Measurements from ENCODE around the gene ST7. TPM values are rescaled to one million over a fixed set of nuclear protein-coding genes. Genes with fewer than 3 reads are reported as not detected.

The ST7 gene
- total RNA-seq, 1 experiment from 2014 or later, result 12.9 TPM

DNA sequence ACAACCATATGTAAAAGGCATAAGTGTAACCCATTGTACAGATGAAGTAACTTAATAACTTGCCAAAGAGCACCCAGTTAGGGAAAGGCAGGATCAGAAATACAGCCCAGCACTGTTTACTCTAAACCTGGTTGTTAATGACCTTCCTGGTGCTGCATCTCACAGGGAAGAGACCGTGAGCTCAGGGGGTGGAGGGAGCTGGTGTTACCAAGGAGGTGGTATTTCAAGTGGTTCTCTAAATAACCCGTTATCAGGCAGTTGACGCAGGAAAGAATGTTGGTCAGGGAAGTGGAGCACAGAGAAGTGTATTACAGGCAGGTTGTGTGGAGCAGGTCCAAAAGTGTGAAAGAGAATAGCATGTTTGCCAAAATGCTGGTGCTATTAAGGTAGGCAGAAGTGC, 4.4 kb upstream of the ST7 start:
- Mint-ChIP-seq H3K4me3 (no peak overlapping the region), H3K9me3 (no peaks in the 10 kb centered on the region; a peak in 1 of 5 replicates), H3K27ac (no peak overlapping the region), H3K4me1 (peaks cover 8 to 13% of the 10 kb centered on the region in 2 experiments), H3K36me3 (ENCODE audit: insufficient read depth in 1 of 3, low read depth in 3 of 3) (no peaks in the 10 kb centered on the region), H3K27me3 (ENCODE audit: low read depth) (no peaks in the 10 kb centered on the region)
- no peak overlapping the region for H2BK15ac ChIP-seq (ENCODE audit: low read depth, low read length)
- no peak overlapping the region for H3K9ac ChIP-seq (ENCODE audit: extremely low read depth, insufficient read length, low read length)
- H3K4ac ChIP-seq (ENCODE audit: low read depth, low read length), result no peak overlapping the region
- H4K91ac ChIP-seq (ENCODE audit: insufficient read length, low read depth, low read length), result no peak overlapping the region
- no peaks in the 10 kb centered on the region for H4K20me1 ChIP-seq (ENCODE audit: control insufficient read depth, insufficient read depth, insufficient read length)
- no peaks in the 10 kb centered on the region for H3K27me3 ChIP-seq (ENCODE audit: insufficient read depth, low read length)
- no peak overlapping the region for H2AK5ac ChIP-seq (ENCODE audit: insufficient read length, low read length)
- H2BK20ac ChIP-seq (ENCODE audit: low read depth, low read length, poor library complexity, severe bottlenecking), result no peak overlapping the region
- no peak overlapping the region for H3K23ac ChIP-seq (ENCODE audit: insufficient read length, low read depth, low read length)
- H3K9me3 ChIP-seq (ENCODE audit: control insufficient read depth, low read depth, low read length), result no peaks in the 10 kb centered on the region
- no peak overlapping the region for H2AFZ ChIP-seq (ENCODE audit: low read length)
- H3K18ac ChIP-seq (ENCODE audit: insufficient read length, low read depth, low read length), result no peak overlapping the region
- H3K14ac ChIP-seq (ENCODE audit: insufficient read depth, low read length), result no peak overlapping the region
- no CpG with 5 or more reads among the region's 3 CpGs for WGBS (ENCODE audit: extremely low coverage, insufficient read length, low lambda C conversion rate)
- no peak overlapping the region for H3T11ph ChIP-seq (ENCODE audit: low read length)
- H3K79me1 ChIP-seq (ENCODE audit: insufficient read depth, low read depth, low read length, poor library complexity, severe bottlenecking), result no peaks in the 10 kb centered on the region
- DNase-seq, result no peak
- no peak overlapping the region for H3K4me2 ChIP-seq (ENCODE audit: insufficient read depth, insufficient read length, low read length)
- H4K5ac ChIP-seq (ENCODE audit: insufficient read length, low read depth, low read length), result no peak overlapping the region
- H3K23me2 ChIP-seq (ENCODE audit: insufficient read length, low read depth, low read length, poor library complexity, severe bottlenecking), result peaks cover 5% of the 10 kb centered on the region
- no peak overlapping the region for H2BK12ac ChIP-seq (ENCODE audit: insufficient read length, low read depth, low read length)
- H2BK120ac ChIP-seq (ENCODE audit: low read depth, low read length, poor library complexity, severe bottlenecking), result no peak overlapping the region
- no peak overlapping the region for H3K56ac ChIP-seq (ENCODE audit: insufficient read length, low read depth, low read length)
- H4K8ac ChIP-seq (replicated peaks; ENCODE audit: insufficient read length, low read depth, low read length), result no peak overlapping the region
- no peaks in the 10 kb centered on the region for H3K4me1 ChIP-seq (ENCODE audit: insufficient read depth, low read length)
- H3K27ac ChIP-seq (ENCODE audit: insufficient read length, low read depth, low read length), result no peak overlapping the region
- H2BK5ac ChIP-seq (ENCODE audit: insufficient read length, low read length), result no peak overlapping the region
- TF ChIP-seq CTCF (conservative IDR thresholded peaks at IDR 0.05), result no peak
- no peaks in the 10 kb centered on the region for H3K79me2 ChIP-seq (ENCODE audit: insufficient read depth, low read length)
